Measurements from ENCODE around the gene RPS6KA5.
"Not testable (repeated sequence)": the region's sequence is repeated elsewhere in the genome, so short reads cannot be mapped to it uniquely, and the experiment has no call there.

RPS6KA5 gene

DNA sequence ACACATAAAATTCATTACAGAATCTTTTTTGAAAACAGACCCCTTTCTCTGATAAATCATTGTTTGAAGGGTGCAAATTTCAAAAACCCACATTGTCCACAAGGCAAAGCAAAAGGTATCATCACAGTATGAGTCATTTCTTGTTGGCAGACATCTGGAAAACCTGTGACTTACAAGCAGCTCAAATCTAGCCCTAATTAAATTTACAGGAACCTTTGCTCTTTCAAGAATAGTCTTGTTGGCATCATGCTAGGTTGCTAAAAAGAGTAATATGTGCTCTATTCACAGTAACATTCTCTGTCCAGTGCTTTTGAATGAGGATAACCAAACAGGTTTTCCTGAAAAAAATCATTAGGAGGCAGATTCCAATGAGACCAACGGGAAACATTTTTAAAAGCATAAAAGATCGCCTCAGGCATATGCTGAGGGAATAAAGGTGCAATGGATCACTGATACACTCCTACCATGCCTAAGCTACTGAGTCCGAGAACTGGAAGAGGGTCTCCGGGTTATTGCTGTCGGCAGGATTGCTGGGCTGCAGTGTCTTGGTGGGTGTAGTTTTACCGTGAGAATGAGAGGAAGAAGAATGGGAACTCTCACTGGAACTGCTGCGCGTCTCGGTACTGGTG is 188.7 kb downstream of the RPS6KA5 start:
- no peak for DNase-seq (ENCODE audit: low read depth in 2 of 2)

DNA sequence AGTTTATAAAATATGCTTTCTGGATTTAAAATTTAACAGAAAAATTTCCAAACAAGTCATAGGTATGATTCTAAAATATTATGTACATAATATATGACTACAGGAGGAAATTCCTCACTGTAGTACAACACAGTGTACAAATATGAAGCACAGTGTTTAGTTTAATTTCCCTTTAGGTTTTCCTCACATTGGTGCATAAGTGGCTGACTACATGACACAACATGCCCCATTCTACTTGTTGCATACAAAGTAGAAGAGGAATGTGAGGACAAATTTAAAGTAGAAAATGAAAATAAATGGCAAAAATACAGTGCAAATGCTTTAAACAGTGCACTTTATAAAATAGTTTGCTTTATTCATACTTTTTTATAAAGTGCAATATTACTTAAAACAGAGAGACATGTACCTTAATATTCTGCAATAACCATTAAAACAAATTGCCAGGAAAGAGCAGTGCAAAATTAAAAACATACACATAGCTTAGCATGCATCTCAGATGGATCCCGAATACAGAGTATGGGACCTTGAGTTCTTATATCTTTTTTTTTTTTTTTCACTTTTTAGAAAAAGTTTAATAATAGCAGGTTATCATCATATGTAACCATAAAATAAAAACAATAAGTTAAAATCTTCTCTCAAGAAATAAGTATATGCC is 189.4 kb downstream of the RPS6KA5 start:
- DNase-seq (ENCODE audit: low read depth in 2 of 2), result no peak

DNA sequence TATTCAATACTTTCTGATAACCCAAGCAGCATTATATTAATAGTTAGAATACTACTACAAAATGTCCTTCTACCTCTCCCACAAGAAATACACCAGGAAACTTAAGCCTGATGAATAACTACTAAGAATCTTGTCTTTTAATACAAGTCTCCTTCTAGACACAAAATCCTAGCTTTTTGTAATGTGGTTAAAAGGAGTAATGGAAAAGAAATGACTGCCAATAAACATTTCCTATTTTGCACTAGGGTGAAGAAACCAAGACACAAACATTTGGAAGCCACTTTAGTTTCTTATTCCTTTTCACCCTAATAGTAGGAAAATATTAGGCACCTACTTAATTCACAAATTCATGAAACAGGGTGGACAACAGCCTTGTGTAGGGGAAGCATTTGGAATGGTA is 192.9 kb downstream of the RPS6KA5 start:
- no peak for DNase-seq (ENCODE audit: low read depth in 2 of 2)

DNA sequence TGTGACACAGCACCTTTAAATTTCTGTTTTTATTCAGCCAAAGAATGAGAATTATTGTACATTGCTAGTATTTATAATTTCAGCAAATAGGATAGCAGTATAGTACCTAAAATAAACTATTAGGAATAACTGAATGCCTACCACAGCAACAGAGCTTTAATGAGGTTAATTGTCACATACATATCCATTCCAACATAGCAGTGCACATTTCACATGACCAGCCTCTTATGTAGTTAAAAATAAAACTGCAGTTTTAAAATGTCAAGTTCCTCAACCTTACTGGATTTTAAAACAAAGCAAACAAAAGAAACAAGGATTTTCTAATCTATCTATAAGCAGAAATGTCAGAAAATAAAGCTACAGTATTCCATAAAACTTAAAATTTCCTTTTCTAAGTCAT is 193.6 kb downstream of the RPS6KA5 start:
- DNase-seq (ENCODE audit: low read depth in 2 of 2), result no peak

DNA sequence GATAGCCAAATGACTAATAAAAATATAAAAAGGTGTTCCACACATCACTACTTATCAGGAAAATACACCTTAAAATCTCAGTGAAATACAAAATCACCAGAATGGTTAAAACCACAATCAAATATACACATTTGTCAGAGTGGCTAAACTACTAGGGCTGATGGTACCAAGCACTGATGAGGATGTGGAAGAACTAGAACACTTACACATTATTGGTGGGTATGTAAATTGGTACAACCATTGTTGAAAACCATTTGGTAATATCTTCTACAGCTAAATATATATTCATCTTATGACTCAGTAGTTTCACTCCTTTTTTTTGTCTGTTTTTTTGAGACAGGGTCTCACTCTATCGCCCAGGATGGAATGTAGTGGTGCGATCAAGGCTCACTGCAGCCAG is 195.7 kb downstream of the RPS6KA5 start:
- DNase-seq (ENCODE audit: low read depth in 2 of 2), result no peak

DNA sequence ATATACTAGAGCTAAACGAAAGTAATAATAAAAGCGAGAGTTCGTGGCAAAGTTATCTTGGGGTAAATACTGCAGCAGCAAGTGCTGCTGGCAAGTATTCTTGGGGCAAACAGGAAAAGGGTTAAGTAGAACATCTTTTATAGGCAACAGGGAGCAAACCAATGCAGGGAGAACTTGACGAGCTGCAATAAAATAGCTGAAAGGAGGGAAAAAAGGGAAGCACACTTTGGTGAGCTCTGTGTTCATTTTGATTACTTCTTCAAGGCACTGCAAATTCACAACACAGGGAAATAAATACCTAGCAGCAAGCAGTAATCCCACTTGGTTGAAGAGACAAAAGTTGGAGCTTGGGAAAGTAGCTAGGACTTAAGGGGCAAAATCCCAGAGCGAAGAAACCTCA is 201.9 kb downstream of the RPS6KA5 start:
- DNase-seq (ENCODE audit: low read depth in 2 of 2), result no peak

DNA sequence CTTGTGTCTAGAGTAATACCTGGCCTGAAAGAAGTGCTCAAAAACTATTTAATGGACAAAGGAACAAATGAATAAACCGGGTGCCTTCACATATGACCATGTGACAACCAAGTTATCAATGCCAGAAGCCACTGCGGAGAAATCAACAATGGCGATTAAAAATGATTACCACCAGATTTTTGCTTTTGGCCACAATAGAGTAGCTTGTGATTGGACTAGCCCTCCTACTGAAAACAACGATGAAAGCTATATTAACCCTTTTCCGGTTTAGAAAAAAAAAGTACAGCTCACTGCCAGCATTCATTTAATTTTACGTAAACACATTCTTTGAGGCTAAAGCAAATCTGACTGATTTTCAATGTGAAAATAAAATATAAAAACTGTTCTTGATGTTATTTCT is 202.6 kb downstream of the RPS6KA5 start:
- DNase-seq (ENCODE audit: low read depth in 2 of 2), result no peak

DNA sequence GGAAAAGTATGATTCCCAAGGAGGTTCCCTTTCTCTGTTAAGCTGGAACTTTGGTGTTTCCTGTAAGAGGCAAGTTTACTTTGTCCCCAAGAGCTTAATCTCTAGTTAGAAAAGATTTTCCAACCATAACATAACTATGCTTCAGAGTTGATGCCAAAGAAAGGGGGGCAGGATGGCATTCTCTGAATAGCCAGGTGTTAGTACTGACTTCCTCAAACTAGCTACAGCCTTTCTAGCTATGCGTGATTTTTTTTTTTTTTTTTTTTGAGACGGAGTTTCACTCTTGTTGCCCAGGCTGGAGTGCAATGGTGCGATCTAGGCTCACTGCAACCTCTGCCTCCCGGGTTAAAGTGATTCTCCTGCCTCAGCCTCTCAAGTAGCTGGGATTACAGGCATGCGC is 204.3 kb downstream of the RPS6KA5 start:
- DNase-seq (ENCODE audit: low read depth in 2 of 2), result not testable (repeated sequence)

DNA sequence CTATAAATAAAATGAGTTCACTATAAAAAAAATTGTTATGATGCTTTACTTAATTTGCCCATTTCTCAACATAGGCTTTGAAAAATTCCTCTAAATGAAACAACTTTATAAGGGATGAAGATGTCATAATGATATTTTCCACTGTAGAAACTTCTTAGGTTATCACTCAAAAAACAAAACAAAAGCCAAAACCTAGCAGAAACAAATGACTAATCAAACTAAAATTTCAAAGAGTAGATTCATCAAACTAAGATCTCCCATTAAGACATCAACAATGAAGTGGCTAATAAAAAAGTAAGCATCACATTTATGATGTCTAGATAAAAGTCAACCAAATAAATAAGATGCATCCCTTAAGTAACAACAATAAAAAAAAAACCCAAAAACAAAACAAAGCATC is 207.3 kb downstream of the RPS6KA5 start:
- DNase-seq (ENCODE audit: low read depth in 2 of 2), result no peak

DNA sequence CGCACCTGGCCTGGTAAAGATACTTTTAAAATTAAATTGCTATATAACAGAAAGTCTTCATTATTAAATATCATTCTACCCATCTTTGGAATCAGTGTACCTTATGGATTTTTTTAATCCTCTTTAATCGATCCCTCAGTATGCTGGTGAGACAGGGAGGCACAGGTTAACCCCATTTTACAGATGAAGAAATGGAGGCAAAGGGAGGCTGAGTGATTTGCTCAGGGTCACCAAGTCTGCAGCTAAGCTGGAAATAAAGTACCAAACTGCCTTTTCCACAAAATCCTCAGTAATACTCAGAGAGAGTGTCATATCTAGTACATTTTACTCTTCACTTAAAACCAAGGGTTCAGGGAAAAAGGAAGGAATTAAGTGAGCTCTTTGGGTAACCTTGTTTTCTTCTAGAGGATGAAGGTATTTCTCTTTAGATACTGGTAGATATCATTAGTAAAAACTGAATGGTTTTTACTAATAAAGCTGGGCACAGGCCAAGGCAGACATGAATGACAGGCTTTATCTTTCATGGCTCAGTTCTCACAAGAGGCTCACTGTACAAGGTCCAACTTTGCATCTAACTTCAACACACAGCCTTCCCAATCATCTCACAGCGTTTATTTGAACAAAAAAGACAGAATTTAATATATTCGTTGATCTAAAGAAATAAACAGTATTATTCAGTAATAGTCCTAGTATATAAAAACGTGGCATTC is 209.0 kb downstream of the RPS6KA5 start:
- DNase-seq (ENCODE audit: low read depth in 2 of 2), result no peak

DNA sequence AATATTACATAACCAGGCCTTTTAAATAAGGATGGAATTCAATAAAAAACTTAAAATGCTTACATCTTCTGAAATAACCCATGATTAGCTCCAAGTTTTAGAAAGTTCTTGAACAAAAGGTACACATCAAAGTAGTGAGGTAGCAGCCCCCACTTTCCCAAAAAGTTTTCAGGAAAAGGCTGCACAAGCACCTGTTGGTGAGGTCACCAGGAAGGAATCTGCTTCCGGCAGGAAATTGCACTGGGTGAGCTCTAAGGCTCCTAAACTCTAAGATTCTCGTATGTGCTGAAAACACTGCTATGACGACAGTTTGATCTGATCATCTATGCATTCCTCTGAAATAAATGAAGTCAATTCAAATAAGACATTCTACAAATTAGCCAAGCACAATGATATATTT is 210.0 kb downstream of the RPS6KA5 start:
- no peak for DNase-seq (ENCODE audit: low read depth in 2 of 2)

DNA sequence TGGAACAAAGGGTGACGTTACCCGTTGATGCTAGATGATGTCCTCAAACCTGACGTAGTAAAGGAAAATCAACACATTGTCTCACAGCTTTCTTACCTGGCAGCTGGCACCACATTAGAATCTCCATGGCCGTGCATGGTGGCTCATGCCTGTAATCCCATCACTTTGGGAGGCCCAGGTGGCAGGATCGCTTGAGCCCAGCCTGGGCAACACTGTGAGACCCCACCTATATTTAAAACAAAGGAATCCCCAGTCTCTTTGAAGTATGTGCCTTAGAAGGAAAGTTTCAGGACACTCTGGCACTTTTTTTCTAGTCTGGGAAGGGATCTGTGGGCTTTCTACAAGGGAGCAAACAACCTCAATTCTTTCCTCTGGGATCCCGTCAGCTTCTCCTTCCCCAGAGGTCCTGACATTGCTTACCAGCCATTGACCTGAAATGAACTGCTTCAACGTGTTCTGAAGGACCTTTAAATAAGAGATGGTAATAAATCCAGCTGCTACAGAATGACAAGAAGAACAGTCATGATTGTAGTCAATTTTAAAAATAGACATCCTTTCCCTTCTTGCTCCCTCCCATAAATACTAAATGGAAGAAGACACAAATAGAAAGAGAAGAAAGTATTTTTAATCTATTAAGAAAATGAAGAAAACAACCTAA is 210.5 kb downstream of the RPS6KA5 start:
- DNase-seq (ENCODE audit: low read depth in 2 of 2), result no peak

DNA sequence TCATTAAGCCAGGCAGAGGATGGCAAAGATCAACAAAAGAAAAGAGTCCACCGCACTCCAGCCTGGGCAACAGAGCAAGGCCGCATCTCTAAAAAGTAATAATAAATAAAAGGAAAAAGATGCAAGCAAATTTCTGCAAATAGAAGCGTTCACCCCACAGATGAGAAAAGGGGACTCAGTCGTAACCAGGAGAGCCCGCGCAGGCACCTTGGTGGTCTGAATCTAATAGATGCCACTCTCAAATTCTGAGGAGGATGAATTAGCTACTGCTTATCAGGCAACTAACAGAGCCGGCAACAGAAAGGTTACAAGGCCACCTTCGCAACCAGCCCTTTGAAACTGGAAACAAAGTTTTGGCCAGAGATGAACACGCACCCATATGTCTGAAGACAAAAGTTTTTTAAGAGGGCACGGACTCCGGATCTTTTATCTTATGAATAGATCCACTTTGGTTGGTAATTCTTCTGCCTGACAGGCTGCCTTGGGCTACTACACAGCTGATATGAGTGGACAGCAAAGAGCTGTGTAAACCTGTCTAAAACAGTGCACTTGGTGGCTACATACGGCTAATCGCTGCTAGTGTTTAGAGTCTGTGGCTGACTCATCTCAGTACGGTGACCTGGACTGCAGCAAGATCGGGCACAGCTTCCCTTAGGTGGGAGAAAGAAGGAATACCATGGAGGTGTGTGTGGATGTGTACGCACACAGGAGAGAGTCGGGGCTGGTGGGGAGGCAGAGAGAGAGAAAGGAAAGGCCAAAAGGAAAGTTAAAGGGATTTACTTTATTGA is 211.3 kb downstream of the RPS6KA5 start:
- no peak for DNase-seq (ENCODE audit: low read depth in 2 of 2)

DNA sequence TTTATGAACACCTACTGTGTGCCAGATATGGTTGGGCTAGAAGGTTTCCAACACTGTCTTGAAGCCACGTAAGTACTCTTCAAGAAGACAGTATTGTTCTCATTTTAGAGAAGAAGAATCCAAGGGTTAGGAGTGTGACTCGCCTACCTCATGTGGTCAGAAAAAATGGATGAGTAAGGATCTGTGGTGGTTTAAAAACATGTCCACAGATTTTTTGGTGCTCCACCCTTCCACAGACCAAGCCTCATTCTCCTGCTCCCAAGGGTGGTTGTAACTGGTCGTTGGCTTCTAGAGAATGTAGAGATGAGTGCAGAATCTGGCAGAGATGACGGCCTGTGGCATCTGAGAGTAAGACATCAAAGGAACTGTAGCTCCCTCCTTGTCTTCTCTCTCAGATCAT is 213.9 kb downstream of the RPS6KA5 start:
- no peak for DNase-seq (ENCODE audit: low read depth in 2 of 2)

DNA sequence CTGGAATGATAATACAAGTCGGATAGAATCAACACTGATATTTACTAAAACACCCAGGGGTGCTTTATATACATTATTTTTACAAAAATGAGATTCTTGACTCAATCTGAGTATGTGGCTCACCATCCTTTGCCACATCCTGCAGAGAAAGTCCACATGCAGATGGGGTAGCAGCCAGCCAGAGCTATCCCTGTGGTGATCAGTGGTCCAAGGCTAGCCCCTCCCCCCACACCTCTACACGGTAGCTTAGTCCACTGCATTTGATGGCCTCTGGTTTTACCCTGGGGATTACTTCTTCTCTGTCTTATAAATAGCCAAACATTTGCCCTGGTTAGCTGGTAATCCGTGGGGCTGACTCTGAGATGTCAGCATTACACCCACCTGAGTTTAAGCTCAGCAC is 216.1 kb downstream of the RPS6KA5 start:
- DNase-seq (ENCODE audit: low read depth in 2 of 2), result no peak

DNA sequence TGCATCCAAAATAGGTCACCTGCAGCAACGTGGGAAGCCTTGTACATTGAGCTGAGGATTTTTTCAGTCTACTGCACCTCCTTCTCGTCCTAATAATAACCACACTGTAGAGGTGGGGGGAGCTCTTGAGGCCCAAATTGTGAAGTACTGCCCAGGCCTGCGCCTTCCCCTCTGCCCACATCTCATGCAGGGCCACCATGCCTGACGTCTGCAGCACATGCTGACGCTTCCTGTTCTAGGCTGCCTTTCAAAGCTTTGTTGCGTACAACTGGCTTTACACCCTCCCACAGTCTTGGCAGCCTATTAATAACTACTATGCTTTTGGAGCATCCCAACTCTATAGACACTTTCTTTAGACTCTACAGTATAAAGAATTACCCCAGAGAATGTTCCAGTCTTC is 217.7 kb downstream of the RPS6KA5 start:
- DNase-seq (ENCODE audit: low read depth in 2 of 2), result no peak

DNA sequence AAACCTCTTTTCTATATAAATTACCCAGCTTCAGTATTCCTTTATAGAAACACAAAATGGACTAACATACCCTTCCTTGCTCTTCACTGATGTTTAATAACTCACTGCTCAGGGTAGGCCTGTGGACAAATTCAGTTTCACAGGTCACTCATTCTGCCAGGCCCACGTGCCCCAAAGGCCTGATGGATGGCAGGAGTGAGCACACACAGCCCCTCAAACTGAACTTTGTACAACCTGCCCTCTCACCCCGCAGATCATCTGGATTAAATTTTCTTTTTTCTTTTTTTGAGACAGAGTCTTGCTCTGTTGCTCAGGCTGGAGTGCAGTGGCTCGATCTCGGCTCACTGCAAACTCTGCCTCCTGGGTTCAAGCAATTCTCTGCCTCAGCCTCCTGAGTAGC is 219.8 kb downstream of the RPS6KA5 start:
- not testable (repeated sequence) for DNase-seq (ENCODE audit: low read depth in 2 of 2)

DNA sequence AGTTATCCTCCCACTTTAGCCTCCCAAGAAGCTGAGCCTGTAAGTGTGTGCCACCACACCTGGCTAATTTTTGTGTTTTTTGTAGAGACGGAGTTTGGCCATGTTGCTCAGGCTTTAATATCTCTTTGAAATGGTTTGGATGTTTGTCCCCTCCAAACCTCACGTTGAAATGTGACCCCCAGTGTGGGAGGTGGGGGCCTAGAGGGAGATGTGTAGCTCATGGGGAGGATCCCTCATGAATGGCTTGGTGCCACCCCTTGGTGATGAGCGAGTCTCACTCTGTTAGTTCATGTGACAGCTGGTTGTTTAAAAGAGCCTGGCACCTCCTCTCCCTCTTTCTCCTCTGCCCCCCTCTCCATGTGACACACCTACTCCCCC is 220.6 kb downstream of the RPS6KA5 start:
- no peak for DNase-seq (ENCODE audit: low read depth in 2 of 2)

DNA sequence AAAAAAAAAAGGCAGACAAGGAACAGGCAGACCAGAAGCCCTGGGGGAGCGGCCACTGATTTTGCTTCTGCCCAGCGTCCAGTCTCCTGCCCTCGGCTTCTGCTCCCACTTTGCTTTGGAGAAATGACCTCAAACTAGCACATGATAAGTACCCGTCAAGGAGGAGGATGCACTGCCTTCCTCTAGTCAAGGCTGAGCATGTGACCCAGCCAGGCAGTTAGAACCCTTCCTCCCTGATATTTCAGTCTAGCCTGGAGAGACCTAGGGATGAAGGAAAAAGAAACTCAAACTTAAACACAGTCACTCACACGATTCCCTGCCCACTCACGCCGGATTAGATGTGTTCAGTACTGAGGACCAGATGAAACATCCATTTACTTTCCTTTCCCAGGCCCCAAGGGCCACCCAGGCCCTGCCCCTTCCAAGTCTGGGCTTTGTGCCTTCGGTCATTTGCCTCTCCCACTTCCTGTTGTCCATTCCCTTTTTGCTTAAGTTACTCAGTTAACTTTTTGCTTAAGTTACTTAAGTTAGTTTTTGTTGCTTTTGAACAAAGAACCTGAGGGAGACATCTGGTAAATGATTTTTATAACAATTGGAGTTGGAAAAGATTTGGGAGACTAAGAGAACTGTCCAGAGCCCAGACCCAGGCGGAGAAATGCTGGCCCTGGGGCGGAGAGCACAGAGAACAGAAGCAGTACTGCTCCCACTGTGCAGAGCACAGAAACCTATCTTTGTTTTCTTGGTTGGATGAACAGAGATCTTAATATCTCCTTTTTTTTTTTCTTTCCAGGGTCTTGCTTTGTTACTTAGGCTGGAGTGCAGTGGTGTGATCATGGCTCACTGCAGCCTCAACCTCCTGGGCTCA is 221.2 kb downstream of the RPS6KA5 start:
- no peak for DNase-seq (ENCODE audit: low read depth in 2 of 2)

DNA sequence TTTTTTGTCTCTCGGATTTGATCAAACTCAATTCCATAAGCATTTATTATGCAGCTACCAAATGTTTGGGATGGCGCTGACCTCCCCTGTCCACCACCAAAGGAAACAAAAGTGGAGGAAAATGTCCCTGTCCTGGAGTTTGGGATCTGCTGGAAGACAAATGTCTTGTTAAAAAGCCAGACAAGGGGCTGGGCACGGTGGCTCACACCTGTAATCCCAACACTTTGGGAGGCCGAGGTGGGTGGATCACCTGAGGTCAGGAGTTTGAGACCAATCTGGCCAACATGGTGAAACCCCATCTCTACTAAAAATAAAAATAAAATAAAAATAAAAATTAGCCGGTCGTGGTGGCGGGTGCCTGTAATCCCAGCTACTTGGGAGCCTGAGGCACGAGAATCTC is 221.9 kb downstream of the RPS6KA5 start:
- not testable (repeated sequence) for DNase-seq (ENCODE audit: low read depth in 2 of 2)

DNA sequence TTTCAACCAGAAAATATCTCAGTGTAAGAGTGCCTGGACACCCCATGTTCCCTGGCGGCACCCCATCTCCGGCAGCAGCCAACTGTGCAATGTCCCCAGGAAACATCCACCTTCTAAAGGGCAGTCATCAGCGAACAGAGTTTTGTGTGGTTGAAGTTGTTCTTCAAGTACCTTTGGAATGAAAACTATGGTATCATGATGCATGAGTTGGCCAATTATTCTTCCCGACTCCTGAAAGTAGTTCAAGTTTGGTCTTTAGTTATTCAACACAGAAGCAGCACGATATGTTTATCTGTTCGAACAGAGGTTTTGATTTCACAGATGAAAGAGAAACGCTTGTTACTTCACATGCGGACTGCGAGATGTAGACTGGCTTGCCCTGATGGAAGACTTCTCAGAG is 223.1 kb downstream of the RPS6KA5 start:
- no peak for DNase-seq (ENCODE audit: low read depth in 2 of 2)

All from activated CD4-positive, alpha-beta T cell treated with anti-CD3 and anti-CD28 coated beads for 24 hours (primary cell).